Heart right ventricle (tissue), 16 donors: ENCODE measurements around the gene SAPCD2. TPM values are rescaled to one million over a fixed set of nuclear protein-coding genes. Genes with fewer than 3 reads are reported as not detected.

ENCODE experiments used
- ATAC-seq, 8 donors: fragments of 200-7000 bp; cut with Tn5 transposase; one replicate each; pipeline ENCODE4 v1.9.1; 2020; ENCODE audit warnings: mild to moderate bottlenecking in 8 of 8, moderate library complexity in 8 of 8, moderate number of reproducible peaks in 1 of 8
- DNase-seq, 2 donors: peaks; one replicate each; pipeline ENCODE4 v3.0.0-alpha.2; 2020
- H3K27ac ChIP-seq, 10 donors: fragments of 200-600 bp; sonication (generic) in 2 of 10; one replicate each; pipeline versions ENCODE4 v1.5.0 to v1.8.0; 2020 to 2022; ENCODE audit warnings: mild to moderate bottlenecking in 3 of 10
- H3K27me3 ChIP-seq, 7 donors: fragments of 200-600 bp; one replicate each; pipeline ENCODE4 v1.8.0; 2021 to 2022; ENCODE audit warnings: mild to moderate bottlenecking in 2 of 7
- H3K36me3 ChIP-seq, 9 donors: fragments of 200-600 bp; sonication (generic) in 1 of 9; one replicate each; pipeline versions ENCODE4 v1.5.0 to v1.8.0; 2020 to 2022; ENCODE audit warnings: mild to moderate bottlenecking in 2 of 9
- H3K4me1 ChIP-seq, 9 donors: fragments of 200-600 bp; sonication (generic) in 1 of 9; one replicate each; pipeline versions ENCODE4 v1.5.0 to v1.8.0; 2020 to 2022; ENCODE audit warnings: mild to moderate bottlenecking in 4 of 9
- H3K4me3 ChIP-seq, 10 donors: fragments of 200-600 bp; sonication (generic) in 2 of 10; one replicate each; pipeline versions ENCODE4 v1.5.0 to v1.8.0; 2020 to 2022; ENCODE audit warnings: mild to moderate bottlenecking in 7 of 10, moderate library complexity in 2 of 10
- H3K9me3 ChIP-seq, 11 donors: fragments of 200-600 bp in 10 of 11; sonication (generic) in 2 of 11; one replicate each; pipeline versions ENCODE4 v1.5.0 to v1.8.0; 2013 to 2022; ENCODE audit warnings: mild to moderate bottlenecking in 2 of 11, control low read depth in 1 of 11, moderate library complexity in 1 of 11
- CTCF ChIP-seq, 9 donors: fragments of 200-600 bp; sonication (generic) in 2 of 9; IDR thresholded peaks; one replicate each; pipeline versions ENCODE4 v1.5.0 to v1.8.0; 2021 to 2022; ENCODE audit warnings: antibody characterized with exemption in 9 of 9, mild to moderate bottlenecking in 5 of 9, moderate library complexity in 1 of 9
- WGBS, 2 donors: extraction: QIAGEN DNeasy Blood & Tissue Kit; methylation state at CpG; one replicate each; pipeline ENCODE4 v1.1.7; 2013; ENCODE audit warnings: inconsistent platforms in 1 of 2; 5-methylcytosine and 5-hydroxymethylcytosine counted together
- intact Hi-C, 10 donors: fragments of 100-400 bp; cut with DNase I; formaldehyde crosslinking; loops; one replicate each; pipeline versions ENCODE4 v1.11.1 to v1.14.2; 2022
- polyA plus RNA-seq, 2 donors: library from polyadenylated mRNA; stranded (reverse); fragments of 200-250 nt; gene quantifications; one replicate each; pipeline ENCODE4 v1.2.3, GENCODE V29; 2013
- total RNA-seq, 10 donors: library from RNA; stranded (reverse); fragmentation: NEBNext Ultra II Directional in 3 of 10; extraction: Animal tissue kit (Norgen Biotek cat#: 25700) in 3 of 10; gene quantifications; one replicate each; pipeline versions ENCODE4 v1.2.1 to v1.2.4, GENCODE V29; 2021 to 2023
- donor health status: Arrhythmogenic right ventricular cardiomyopathy.
- donor health status: ischemic (EF 13 %, LVEDD 7.1; RV severe dilation, severe dysfunction).
- donor health status: healthy with polysubstance abuse.
- donor health status: DM: no; HTN: yes; CAD: no.
- donor health status: DM: no; HTN: no; CAD: no.
- donor health status: ischemic (EF 25% LVEDD 6.9; RV normal size, moderate dysfunction).
- donor health status: ischemic (EF 25% LVEDD 5.7; RV mildly dilated, moderate dysfunction).
- donor health status: healthy.
- donor health status: DM: yes; HTN: yes; CAD: no.
- donor health status: Ischemic cardiomyopathy.
- donor health status: ischemic (EF 35%, LVEDD 5.7; RV mildly dilated, moderate dysfunction).
- donor health status: nonischemic (EF 11% LVEDD 7.7; RV severe dilation, severe dysfunction).
- donor health status: DM: yes; HTN: yes; CAD: no.
- donor health status: PGD.
- donor health status: ischemic (EF 29% LVEDD 5.4; RV normal size, mild dysfunction).
- donor health status: nonischemic (EF 23%, LVEDD 6.1; RV moderate dilation, normal function).

SAPCD2 gene
- total and polyA plus RNA-seq, 12 donors = 0.06 to 1.1 (median 0.13) TPM; not detected in 1

- intact Hi-C loops = no loop called here
- peak overlapping the region in 1 of 10 donors; percentile 55 for H3K4me3 ChIP-seq
- TF ChIP-seq CTCF (IDR thresholded peaks at IDR 0.05) = no peak
- H3K9me3 ChIP-seq = no peaks in the 10 kb centered on the region
- no peaks in the 10 kb centered on the region for H3K36me3 ChIP-seq
- peaks cover 30 to 50% (median 41%) of the 10 kb centered on the region in 9 donors for H3K4me1 ChIP-seq
- peak; percentile 4 to 26 (median 10) for ATAC-seq
- H3K27ac ChIP-seq = peak overlapping the region; percentile 14 to 93 (median 85)
- WGBS, 2 donors = 63% methylated on average over 17 of the region's 17 CpGs
- DNase-seq = peak in 1 of 2 donors; percentile 43
- H3K27me3 ChIP-seq = peaks cover 6 to 56% (median 36%) of the 10 kb centered on the region in 7 donors
Observed at GRCh38 chr9:137054932-137055384, 15.4 kb downstream of the SAPCD2 start.

- peak in 1 of 2 donors; percentile 40 for DNase-seq
- WGBS, 2 donors = 21 to 28% methylated on average over 67 to 90 of the region's 90 CpGs
- Histone ChIP-seq H3K36me3 (no peaks in the 10 kb centered on the region), H3K27me3 (peaks cover 6 to 63% (median 42%) of the 10 kb centered on the region in 7 donors), H3K4me3 (peak within 1 kb of the TSS in 9 of 10 donors; percentile 35 to 55 (median 44)), H3K4me1 (peaks cover 30 to 50% (median 41%) of the 10 kb centered on the region in 9 donors), H3K27ac (peak within 1 kb of the TSS in 9 of 10 donors; percentile 66 to 93 (median 85)), H3K9me3 (no peaks in the 10 kb centered on the region)
- ATAC-seq = peak in 1 of 8 donors; percentile 1
- intact Hi-C loops = no loop called here
- no peak for TF ChIP-seq CTCF (IDR thresholded peaks at IDR 0.05)
Observed at GRCh38 chr9:137053944-137054931, 16.1 kb downstream of the SAPCD2 start, which contains the start of gene ENTPD2. Gene ENTPD2, minus strand, starts transcription at chr9:137054061. Its CDS starts 64 bp downstream, at chr9:137053997.

GRCh38 chr9:137052998-137053943 lies 17.1 kb downstream of the SAPCD2 start:
- TF ChIP-seq CTCF (IDR thresholded peaks at IDR 0.05) = no peak
- peak in 1 of 2 donors; percentile 15 for DNase-seq
- H3K4me1 ChIP-seq = peaks cover 30 to 53% (median 44%) of the 10 kb centered on the region in 9 donors
- peaks cover 6 to 73% (median 51%) of the 10 kb centered on the region in 7 donors for H3K27me3 ChIP-seq
- 13 to 16% methylated on average over 54 to 71 of the region's 71 CpGs for WGBS, 2 donors
- peak overlapping the region in 5 of 10 donors; percentile 78 to 93 (median 85) for H3K27ac ChIP-seq
- H3K9me3 ChIP-seq = no peaks in the 10 kb centered on the region
- ATAC-seq = no peak
- intact Hi-C loops = no loop called here
- no peaks in the 10 kb centered on the region for H3K36me3 ChIP-seq
- peak overlapping the region in 9 of 10 donors; percentile 35 to 55 (median 44) for H3K4me3 ChIP-seq
